PC-3 (cell line): ENCODE data around the gene C1orf21.

Source experiments
- EZH2phosphoT487 ChIP-seq: fragments of 300-600 bp; sonication (generic); IDR thresholded peaks from 2 replicates; pipeline ENCODE4 v1.6.1; 2018; ENCODE audit warnings: mild to moderate bottlenecking, antibody characterized with exemption, low read length, borderline replicate concordance
- TF ChIP-seq, protein P1 (sequence below): fragments of 300-600 bp; sonication (generic); conservative IDR thresholded peaks from 2 replicates; pipeline ENCODE4 v1.5.1; 2017; ENCODE audit warnings: antibody characterized with exemption, low read depth, mild to moderate bottlenecking, low read length

DNA sequence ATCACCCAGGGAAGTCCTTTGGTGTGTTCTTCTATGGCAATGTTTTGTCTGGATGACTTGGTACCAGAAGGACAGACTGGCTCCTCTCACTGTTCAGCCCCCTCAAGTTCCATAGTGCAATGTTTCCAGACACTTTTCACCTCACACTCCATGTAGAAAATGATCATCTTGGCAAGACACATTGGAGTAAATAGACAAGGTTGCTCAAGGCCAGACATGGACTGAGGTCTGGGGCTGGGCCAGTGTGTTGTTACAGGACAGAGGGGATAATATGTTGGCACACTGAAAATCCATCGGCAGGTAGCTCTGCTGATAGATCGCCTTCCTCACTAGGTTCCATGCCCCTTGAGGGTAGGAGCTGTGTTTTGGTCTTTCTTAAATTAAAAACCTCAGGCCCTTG is 51.5 kb downstream of the C1orf21 start:
- TF ChIP-seq EZH2phosphoT487 = no peak
- TF ChIP-seq, protein P1, sequence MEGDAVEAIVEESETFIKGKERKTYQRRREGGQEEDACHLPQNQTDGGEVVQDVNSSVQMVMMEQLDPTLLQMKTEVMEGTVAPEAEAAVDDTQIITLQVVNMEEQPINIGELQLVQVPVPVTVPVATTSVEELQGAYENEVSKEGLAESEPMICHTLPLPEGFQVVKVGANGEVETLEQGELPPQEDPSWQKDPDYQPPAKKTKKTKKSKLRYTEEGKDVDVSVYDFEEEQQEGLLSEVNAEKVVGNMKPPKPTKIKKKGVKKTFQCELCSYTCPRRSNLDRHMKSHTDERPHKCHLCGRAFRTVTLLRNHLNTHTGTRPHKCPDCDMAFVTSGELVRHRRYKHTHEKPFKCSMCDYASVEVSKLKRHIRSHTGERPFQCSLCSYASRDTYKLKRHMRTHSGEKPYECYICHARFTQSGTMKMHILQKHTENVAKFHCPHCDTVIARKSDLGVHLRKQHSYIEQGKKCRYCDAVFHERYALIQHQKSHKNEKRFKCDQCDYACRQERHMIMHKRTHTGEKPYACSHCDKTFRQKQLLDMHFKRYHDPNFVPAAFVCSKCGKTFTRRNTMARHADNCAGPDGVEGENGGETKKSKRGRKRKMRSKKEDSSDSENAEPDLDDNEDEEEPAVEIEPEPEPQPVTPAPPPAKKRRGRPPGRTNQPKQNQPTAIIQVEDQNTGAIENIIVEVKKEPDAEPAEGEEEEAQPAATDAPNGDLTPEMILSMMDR = no peak
